OCI-M2 (cell line): ENCODE data around the gene EIF2B2.
"Not testable (repeated sequence)": the region's sequence is repeated elsewhere in the genome, so short reads cannot be mapped to it uniquely, and the experiment has no call there.

Experiments
- DNase-seq: peaks from one replicate; lab custom pipeline; 2025; ENCODE audit not compliant: unreplicated experiment; lab: John Stamatoyannopoulos, UW

Gene EIF2B2

GRCh38 chr14:74988993-74989392 is 13.7 kb upstream of the EIF2B2 start:
- DNase-seq = no peak

GRCh38 chr14:74994182-74994581 is 8.5 kb upstream of the EIF2B2 start:
- not testable (repeated sequence) for DNase-seq

- not testable (repeated sequence) for DNase-seq
Measured at GRCh38 chr14:74995781-74996180, 6.9 kb upstream of the EIF2B2 start.

GRCh38 chr14:75001261-75001660 is 1.5 kb upstream of the EIF2B2 start:
- no peak for DNase-seq

DNA sequence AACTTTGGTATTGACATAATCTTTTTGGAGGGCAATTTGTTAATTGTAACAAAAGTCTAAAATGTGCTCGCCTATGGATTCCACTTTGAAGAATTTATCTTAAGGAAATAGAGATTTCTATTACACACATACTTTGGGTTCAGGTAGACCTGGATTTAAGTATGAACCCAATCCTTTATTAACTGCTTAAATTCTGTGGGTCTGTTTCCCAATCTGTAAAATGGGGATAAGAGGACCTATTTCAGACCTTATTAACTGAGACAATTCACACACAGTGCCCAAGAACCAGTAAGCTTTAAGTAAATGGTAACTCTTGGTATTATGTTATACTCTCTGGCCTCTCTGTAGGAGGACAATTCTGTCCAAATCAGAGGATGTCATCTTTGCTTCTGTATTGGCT is 822 bp upstream of the EIF2B2 start:
- DNase-seq = no peak

GRCh38 chr14:75003250-75004027 is 718 bp downstream of the EIF2B2 start:
- no peak for DNase-seq

DNA sequence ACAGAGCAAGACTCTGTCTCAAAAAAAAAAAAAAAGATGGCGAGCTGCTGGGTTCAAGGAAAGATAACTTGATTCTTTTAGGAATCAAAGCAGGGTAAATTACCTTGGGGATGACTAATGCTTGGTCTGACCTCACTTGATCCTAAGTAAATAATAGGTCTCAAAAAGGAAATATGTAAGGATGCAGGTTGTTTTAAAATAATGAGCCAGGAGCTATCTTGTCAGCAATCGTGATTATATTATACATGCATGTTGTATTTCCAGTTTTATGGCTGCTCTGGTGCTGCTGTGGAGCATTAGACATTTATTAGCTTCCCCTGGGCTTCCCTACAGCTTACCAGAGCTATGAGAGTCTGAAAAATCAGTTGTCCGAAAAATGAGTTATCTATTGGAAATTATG is 2.6 kb downstream of the EIF2B2 start:
- DNase-seq = no peak

GRCh38 chr14:75009176-75009575 is 6.5 kb downstream of the EIF2B2 start:
- no peak for DNase-seq

DNA sequence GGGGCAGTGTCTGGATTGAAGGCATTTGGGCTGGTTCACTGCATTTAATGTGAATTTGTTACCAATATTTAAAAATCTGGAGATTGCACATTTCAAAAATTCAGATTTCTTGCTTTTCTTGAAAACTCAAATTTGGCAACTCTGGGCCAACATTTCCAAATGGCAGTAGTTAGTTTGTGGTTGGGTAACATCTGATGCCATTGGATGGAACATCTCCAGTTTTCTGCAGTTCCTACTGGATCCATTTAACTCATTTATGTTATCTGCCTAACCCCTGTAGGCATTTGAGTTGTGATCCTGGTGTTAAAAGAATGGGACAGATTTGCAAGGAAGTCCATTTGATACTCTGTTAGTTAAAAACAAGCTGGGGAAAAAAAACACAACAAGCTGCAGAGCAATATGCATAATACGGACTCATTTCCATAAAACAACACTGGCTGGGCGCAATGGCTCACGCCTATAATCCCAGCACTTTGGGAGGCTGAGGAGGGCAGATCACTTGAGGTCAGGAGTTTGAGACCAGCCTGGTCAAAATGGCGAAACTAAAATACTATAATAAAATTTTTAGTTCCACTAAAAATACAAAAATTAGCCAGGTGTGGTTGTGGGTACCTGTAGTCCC is 7.9 kb downstream of the EIF2B2 start:
- DNase-seq = no peak

GRCh38 chr14:75011356-75011994 is 8.8 kb downstream of the EIF2B2 start:
- no peak for DNase-seq

GRCh38 chr14:75013290-75013689 is 10.6 kb downstream of the EIF2B2 start:
- no peak for DNase-seq

DNA sequence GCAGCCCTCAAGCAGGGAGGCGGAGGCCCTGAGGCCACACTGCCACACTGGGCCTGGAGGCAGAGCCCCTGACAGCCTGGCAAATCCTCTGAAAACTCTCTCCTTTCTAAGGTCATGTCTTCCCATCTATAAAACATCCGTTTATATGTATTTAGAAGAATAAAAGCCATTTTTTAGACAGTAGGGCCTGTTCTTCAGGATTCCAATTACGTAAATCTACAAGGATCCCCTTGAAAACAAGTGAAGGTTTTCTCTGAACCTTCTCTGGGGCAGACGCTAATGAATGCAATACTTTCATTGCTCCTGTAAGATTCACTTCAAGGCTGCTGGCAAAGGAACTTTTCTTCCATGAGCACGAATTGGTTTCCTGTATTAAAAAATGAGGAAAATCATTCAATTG is 12.8 kb downstream of the EIF2B2 start:
- no peak for DNase-seq

DNA sequence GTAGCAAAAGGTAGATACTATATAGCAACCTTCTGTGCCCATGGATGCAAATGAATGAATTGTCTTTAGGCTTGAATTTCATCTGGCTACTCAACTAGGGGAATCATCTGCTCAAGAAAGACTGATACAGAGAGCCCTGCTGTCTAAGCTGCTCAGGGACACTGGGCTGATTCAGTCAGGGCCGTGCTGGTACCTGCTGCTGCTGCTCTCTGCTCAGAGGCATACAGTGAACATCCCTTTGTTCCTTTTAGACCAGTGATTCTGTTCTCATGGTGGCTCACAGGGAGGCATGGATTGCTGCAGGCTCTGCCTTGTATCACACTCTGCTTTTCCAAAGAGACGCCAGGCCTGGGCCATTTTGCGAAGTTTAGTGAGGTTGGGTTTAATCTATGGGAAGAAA is 14.1 kb downstream of the EIF2B2 start:
- no peak for DNase-seq

DNA sequence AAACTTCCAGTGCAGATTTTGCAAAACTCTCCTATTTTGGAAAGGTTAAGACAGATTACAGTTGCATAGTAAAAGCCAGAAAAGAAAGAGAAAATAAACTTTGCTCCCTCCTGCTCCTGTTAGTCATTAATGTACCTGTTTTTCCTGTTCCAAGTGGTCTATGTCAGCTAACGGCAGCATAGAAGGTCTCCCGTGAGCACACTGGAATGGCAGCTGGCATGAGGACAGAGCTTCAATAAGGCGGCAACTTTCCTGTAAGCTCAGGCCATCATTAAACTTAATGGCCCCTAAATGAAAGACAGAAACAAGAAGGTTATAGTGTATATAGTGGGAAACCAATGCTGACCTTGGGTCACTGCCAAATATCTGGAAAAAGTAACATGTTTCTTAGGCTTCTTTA is 16.0 kb downstream of the EIF2B2 start:
- DNase-seq = no peak

- DNase-seq = no peak
Measured at GRCh38 chr14:75022655-75023054, 19.9 kb downstream of the EIF2B2 start.

- no peak for DNase-seq
Measured at GRCh38 chr14:75023108-75023507, 20.4 kb downstream of the EIF2B2 start.

- no peak for DNase-seq
Measured at GRCh38 chr14:75025082-75025481, 22.4 kb downstream of the EIF2B2 start.

DNA sequence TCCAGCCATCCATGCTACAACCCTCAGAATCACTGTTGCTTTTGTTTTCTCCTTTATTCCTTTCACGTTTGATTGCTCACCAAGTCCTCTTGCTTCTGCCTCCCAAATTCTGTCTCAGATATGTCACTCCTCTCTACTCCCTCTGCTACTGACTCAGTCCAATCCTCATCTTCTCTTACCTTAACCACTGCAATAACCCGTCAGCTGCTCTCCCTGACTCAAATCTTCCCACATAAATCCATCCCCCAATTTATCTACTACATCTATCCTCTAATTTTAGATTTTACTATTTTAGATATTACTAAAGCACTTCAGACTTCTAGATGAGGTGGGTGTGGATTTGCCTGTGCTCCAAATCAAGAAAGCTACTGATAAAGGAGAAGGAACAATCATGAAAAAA is 23.2 kb downstream of the EIF2B2 start:
- DNase-seq = no peak

- no peak for DNase-seq
Measured at GRCh38 chr14:75030147-75030546, 27.4 kb downstream of the EIF2B2 start.

DNA sequence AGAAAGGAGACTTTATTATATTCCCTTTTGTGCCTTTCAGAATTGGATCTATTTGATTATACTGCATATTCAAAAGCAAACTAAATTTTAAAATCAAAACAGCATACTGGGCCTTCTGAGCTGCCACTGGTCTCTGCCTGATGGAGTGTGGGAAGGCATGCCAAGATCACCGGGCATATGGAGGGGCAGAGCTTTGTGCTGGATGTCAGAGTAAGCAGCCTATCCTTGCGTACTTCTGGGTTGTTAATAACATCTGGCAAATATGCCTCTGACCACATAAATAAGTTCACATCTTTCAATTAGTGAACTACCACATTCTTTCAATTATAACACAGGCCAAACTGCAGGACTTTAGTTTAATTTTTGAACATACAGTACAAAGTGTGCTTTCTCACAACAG is 30.2 kb downstream of the EIF2B2 start:
- no peak for DNase-seq

- DNase-seq = no peak
Measured at GRCh38 chr14:75040507-75040906, 37.8 kb downstream of the EIF2B2 start.

DNA sequence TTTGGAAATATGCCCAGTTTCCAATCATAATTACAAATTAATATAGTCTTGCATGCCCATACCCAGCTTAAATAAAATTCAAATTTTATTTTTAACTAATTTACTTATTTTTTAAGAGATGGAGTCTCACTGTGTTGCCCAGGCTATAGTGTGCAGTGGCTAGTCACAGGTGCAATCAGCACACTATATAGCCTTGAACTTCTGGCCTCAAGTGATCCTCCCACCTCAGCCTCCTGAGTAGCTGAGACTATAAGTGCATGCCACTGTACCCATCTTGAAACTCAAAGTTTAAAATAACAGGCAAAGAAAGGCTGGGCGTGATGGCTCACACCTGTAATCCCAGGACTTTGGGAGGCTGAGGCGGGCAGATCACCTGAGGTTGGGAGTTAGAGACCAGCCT is 38.2 kb downstream of the EIF2B2 start:
- DNase-seq = no peak
